NCI-H69 (cell line): ENCODE data around the gene FANCE.

ENCODE experiments used
- DNase-seq: peaks from one replicate; lab custom pipeline; 2025; lab: John Stamatoyannopoulos, UW

FANCE gene

DNA sequence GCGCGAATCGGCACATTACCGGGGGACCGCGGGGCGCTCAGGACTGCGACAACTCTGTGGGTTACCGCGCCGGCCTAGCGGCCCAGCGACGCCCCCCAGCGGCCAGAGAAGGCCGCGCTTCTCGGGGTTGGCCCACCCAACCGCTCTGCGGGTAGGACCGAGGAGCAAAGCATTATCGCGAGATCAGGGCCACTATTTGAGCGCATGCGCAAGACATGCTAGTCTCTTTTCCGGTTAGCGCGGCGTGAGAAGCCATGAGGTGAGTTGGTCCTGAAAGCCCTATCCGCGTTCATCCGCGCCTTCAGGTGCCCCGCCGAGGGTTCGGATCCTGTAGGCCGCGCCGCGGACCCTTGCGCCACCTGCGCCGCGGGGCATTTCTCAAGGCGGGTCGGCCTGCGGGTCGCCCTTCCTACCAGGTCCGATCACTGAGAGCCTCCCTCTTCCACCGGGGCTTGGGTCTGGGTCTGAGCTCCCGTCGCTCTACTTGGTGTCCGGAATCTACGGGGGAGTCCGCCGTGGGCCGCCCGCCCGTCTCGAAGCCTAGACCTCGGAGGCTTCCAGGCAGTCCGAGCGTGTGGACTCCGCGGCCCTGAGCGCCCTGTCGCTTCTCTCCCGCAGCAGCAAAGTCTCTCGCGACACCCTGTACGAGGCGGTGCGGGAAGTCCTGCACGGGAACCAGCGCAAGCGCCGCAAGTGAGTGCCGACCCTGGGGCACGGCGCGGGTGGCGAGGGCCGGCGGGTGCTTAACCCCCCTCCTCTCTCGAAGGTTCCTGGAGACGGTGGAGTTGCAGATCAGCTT, 16.2 kb downstream of the FANCE start, which contains the start of gene RPL10A:
Gene RPL10A, plus strand, starts transcription at position 221 of the 799 bp plus-strand sequence. Its CDS starts 34 bp downstream, at position 255.
- peak; percentile 99 for DNase-seq

DNA sequence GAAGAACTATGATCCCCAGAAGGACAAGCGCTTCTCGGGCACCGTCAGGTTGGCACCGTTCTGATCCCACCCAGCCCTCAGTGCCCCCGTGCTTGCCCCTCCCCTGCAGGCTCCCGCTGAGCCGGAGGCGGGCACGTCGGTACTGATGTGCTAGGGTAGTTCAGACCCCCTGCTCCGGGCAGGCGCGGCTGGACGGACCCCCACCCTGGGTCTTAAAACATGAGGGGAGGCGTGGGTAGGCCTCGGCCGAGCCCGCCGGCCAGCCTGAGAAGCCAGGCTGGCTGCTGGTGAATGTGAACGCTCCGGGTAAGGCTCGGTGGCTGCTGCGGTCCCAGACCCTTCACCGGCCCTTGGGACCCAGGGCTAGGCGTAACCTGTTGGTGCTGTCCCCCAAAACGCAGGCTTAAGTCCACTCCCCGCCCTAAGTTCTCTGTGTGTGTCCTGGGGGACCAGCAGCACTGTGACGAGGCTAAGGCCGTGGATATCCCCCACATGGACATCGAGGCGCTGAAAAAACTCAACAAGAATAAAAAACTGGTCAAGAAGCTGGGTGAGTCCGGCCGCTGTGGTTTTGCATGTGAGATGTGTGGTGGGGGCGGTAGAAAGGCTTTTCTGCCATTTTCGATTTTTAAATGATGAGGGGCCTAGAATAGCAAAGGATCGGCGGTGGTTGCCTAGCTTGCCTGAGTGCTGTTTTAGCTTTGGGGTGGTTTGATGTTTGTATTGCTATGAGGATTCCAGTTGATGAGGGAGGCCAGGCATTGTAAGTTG, 17.0 kb downstream of the FANCE start:
- DNase-seq, result peak; percentile 78

DNA sequence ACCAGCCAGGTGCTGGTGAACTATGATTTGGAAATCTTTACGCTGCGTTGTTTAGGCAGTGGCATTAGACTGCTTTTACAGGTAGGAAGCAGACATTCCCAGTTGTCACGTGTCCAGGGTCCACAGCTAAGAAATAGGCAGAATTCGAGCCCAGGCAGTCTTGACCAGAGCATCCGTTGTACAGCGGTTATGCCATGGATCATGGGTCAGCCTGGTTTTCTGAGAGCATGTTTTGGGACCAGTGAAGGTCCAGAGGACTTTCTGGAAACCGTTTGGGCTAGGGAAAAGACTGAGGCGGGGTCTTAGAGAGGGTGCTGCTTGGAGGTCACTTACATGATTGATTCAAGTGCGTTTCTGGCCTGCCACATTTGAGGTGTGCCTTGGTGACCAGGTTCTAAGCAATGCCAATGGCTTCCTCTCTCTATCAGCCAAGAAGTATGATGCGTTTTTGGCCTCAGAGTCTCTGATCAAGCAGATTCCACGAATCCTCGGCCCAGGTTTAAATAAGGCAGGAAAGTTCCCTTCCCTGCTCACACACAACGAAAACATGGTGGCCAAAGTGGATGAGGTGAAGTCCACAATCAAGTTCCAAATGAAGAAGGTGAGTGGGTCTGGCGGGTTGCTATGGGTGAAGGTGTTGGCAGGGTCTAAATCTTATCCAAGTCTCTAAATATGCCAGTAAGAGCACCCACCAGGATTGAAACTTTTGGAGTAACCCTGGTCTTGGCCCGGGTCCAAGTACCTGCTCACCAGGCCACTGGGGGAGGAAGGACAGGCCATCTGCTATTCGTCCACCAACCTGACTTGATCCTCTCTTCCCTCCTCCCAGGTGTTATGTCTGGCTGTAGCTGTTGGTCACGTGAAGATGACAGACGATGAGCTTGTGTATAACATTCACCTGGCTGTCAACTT, 17.9 kb downstream of the FANCE start:
- DNase-seq, result peak; percentile 49

DNA sequence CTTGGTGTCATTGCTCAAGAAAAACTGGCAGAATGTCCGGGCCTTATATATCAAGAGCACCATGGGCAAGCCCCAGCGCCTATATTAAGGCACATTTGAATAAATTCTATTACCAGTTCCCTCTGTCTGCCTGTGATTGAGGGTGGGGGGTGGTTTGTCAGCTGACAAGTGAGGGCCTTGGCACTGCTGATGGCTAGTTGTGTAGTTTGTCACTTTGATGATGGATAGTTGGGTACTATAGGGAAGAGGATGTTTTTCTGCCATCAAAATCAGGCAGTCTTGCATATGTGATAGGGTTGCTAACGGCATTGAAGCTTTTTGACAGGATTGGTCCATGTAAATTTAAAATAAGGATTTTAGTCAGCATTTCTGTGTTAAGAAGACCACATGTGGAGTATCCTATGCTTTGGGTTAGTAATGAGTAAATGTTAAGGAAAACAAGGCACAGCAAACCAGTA, 18.6 kb downstream of the FANCE start:
- no peak for DNase-seq

DNA sequence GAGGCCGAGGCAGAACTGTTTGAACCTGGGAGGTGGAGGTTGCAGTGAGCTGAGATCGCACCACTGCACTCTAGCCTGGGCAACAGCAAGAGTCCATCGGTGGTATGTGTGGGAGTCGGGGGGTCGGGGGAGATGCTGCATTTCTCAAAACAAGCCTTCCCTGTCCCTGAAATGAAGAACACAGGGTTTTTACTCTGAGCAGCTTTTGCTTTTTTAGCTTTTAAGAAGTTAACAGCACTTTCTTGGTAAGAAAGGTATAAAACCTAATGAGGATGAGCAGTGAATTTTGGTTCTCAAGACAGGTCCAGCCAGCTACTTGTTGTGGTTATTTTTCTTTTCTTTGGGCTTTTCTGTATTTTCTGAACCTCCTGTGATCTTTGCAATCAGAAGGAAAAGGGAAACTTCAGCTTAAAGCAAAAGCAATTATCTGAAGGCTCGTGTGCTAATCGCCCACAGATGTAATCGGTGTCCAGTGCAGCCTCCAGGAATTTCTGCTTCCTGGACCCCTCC, 19.8 kb downstream of the FANCE start:
- DNase-seq, result no peak

DNA sequence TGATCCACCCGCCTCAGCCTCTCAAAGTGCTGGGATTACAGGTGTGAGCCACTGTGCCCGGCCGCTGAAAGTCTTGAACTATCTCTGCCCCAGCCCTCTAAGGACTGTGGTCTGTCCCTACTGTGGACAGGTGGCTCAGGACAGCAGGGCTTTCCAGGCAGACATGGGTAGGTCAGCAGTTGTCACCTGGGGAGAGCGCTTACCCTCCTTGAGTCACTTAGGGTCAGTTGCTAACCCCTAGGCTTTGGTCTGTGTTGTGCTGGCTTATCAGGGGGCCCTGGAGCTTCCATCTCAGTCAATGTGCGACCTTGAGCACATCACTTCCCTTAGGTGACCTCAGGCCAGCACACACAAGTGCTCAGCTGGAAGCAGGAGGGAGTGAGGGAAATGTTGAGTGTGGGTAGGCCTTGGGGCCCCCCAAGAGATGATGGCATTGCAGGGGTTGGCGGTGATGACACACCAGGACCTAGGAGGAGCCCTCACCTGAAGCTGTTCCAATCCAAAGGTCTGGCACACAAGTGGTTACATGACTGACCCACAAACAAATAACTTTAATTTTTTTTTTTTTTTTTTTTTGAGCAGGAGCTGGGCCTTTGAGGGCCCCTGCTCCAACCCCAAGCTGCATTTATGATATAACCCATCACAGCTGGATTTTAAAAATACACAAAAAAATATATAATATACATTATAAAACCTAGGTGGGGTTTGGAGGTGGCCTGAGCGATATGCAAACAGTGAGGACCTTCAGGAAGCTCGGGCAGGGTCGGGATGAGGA, 21.1 kb downstream of the FANCE start:
- no peak for DNase-seq

DNA sequence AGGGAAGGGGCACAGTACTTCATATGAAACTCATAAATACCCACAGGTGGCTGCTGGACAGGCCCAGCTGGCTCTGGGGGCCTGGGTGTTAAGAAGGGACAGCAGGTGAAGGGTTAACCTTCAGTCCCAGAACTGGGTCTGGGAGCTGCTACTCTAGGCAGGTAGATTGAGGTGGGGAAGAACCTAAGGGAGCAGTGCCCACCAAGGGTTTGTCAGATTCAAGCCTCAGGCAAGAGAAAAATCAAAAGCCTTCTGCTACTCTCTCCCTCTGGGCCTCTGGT, 21.7 kb downstream of the FANCE start:
- peak; percentile 38 for DNase-seq

DNA sequence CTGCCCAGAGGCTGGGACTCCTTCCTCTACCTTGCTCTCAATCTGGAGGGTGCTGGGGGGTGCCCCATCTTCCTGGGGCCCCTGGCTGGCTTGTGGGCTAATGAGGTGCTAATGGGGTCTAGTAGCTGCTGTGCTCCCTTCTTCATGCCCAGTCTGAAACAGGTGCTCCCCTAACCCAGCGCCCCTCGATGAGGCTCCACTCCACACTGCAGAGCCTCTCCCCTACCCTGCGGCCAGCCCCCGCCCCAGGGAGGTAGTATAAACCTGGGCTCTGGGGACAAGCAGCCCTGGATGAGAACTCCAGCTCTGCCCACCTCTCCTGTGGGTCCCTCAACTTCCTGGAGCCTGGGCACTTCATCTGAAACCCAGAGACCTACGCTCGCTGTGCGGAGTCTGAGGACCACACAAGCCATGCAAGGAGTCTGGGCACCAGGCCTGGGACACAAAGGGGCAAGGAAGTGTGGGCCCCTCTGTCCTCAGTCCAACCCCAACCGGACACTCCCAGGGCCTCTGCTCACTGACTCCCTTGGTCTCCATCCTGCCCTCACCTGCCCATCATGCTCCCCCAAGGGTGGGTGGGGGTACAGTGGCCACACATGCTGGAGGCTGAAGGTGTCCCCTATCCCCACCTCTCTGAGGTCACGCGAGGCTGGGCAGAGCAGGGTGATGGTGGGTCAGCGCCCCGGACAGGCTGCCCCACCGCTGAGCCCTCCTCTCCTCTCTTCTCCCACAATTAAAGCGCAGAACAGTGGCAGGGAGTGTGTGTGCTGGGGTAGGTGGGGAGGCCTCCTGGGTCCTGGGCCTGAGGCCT, 22.2 kb downstream of the FANCE start:
- no peak for DNase-seq

DNA sequence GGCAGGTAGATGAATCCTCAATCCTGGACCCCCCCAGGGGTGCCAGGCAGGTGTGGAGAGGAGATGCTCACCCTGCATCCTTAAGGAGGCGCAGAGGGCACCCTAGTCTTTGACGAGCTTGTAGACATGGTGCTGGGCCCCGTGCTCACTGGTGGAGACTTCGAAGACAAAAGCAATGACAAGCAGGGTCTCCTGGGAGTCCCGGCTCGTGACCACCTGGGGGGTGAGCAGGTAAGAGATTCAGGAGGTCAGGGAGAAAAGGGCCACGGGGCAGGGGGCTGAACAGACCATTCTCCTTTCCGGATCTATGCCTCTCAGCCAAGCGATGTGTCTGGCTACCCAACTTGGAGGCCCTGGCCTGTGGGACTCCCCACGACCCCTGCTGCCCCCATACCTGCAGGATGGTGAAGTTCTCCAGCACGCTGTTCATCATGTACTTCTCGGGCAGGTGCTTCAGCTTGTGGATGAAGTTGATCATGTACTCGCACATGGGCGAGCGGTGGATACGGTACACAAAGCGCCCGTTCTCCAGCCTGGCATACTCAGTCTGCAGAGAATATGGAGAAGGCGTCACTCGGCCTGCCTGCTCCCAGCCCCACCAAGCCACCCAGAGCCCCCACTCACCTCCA, 22.9 kb downstream of the FANCE start:
- DNase-seq, result no peak

DNA sequence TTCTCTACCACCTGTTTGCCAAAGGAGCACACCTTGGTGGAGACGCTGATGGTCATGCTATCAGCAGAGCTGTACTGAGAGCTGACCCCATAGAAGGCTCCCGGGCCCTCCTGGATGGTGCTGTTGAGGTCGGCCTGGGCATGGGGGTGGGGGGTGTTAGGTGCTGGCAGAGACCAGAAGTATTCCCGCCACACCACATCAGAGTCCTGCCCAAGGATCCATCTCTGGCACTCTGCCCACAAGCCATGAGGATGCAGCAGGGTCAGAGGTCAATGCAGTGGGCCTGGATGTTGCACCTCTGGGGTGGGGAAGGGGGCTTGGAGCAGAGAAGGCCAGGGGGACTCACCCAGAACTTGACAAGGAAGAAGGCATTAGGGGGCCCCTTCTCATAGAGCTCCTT, 23.4 kb downstream of the FANCE start:
- no peak for DNase-seq

DNA sequence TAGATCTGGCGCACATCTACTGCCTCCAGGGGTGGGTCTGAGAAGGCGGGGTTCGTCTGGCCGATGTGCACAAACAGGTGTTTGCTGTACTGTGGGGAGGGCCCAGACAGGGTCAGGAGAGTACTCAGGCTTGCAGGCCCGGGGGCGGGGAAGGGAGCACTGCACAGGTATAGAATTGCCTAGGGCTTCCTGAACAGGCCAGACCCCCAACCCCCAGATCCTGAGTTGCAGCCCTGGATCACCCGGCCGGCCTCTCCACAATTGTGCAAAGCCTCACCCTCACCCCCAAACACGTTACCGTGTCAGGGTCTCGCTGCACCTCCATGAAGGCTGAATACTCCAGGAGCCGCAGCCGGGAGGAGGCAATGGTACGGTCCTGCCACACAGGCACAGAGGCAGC, 23.9 kb downstream of the FANCE start:
- DNase-seq, result no peak

DNA sequence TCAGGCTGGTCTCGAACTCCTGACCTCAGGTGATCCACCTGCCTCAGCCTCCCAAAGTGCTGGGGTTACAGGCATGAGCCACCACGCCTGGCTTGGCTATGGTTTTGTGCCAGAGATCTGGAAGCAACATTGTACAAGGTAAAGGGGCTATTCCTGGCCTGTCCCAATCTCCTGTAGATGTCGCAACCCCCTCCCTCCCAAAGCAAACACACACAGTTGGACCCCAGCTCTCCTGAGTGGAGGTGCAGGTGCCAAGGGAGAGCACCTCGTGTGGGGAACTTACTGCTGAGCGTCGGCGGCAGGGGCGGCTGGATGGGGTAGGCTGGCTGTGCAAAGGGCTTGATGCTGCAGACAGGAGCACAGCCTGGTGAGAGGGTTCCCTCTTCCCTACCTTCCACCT, 24.9 kb downstream of the FANCE start:
- peak; percentile 39 for DNase-seq

DNA sequence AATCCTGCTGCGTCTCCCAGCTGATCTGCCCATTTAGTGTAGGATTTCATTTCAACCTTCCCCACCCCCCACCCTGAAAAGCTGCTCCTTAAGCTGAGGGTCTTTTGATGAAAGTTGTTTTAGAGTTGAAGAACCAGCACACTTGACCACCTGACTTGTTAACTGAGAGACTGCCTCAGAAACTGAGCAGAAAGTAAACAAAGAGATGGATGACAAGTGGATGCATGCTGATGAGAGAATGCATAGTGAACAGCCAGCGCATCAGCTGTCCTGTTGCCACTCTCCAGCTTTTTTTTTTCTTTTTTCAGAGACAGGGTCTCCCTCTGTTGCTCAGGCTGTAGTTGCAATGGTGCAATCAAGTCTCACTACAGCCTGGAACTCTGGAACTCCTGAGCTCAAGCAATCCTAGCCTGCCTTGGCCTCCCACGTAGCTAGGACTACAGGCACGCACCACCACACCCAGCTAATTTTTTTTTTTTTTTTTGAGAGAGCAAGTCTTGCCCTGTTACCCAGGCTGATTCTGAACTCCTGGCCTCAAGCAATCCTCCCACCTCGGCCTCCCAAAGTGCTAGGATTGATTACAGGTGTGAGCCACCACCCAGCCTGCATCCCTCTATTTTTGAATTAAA, 25.5 kb downstream of the FANCE start:
- DNase-seq, result peak; percentile 36

DNA sequence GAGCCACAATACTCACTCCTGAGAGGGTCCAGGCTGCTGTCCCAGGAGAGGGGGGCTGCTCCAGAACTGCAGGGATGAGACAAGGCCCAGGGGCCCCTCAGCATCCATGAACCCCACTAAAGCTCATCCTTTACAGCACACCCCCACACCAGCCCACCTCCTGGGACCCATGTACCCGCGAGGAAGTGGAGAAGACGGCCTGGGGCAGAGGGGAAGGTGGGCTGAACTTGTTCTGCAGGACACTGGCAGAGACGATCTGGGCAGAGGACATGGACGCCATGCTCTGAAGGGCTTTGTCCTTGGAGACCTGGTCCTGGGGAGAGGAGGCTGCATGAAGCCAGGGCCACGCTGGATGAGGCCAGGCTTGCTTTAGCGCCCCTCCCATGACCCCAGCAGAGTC, 26.1 kb downstream of the FANCE start:
- no peak for DNase-seq

DNA sequence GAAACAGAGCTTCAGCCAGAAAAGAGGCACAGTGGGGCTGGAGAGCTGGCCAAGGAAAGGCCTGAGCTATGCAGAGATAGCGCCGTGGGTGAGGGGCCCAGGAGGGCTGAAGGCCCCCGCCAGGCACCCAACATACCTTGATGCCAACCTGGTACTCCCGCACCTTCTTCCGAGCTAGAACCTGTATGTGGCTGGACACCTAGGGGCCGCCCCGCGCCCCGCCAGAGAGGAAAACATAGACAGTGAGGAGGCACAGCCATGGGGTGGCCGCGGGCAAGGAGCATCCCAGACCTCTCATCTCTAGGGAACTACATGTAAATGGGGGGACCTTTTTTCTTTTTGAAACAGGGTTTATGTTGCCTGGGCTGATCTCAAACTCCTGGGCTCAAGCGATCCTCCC, 28.0 kb downstream of the FANCE start:
- DNase-seq, result no peak

DNA sequence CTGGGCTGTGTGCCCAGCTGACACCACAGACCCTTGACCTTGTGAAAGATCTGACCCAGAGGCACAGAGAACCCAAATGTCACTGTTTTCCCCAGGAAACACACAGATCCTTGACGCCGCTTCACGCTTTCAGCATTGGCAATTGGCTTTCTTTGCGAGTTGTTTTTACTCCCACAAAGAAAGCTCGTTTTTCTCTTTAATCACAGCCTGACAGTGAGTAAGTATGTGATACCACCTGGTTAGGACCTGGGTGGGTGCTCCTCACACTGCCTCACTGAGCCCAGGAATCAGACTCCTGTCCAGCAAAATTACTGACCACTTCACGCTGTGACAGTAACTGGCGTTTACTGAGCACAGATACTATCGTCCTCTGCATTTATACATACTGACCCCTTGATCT, 29.1 kb downstream of the FANCE start:
- no peak for DNase-seq

DNA sequence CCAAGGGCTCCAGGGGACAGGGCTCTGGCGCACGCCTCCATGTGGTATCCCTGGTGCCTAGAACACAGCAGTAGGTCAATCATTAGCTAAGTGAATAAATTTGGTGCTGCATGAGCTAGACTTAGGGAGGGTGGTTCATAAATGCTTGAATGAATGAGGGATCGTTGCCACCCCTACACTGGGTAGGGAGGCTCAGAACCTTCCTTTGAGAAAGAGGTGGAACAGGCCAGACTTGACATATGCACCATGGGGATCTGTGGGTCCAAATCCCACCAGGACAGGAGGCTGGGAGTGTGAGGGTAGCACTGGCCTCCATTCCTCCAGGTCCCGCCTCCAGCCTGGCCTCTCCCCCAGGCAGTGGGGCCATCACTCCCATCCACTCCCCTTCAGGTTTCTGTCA, 30.9 kb downstream of the FANCE start:
- no peak for DNase-seq

DNA sequence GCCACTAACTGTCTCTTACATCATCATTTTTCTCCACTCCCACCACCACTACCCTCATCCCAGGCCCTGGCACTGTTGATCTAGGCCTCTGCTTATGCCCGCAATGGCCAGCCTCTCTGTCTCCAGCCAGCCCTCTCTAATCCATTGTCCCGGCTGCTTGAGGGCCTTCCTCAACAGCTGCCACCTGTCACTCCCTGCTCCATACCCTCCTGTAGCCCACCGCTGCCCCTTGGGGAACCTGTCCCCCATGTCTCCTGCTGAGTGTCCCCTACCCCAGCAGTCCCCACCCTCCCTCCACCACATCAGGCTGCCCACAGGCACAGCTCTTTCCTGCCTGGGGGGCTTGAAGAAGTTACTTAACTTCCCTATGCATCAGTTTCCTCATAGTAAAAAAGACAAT, 31.4 kb downstream of the FANCE start:
- no peak for DNase-seq

DNA sequence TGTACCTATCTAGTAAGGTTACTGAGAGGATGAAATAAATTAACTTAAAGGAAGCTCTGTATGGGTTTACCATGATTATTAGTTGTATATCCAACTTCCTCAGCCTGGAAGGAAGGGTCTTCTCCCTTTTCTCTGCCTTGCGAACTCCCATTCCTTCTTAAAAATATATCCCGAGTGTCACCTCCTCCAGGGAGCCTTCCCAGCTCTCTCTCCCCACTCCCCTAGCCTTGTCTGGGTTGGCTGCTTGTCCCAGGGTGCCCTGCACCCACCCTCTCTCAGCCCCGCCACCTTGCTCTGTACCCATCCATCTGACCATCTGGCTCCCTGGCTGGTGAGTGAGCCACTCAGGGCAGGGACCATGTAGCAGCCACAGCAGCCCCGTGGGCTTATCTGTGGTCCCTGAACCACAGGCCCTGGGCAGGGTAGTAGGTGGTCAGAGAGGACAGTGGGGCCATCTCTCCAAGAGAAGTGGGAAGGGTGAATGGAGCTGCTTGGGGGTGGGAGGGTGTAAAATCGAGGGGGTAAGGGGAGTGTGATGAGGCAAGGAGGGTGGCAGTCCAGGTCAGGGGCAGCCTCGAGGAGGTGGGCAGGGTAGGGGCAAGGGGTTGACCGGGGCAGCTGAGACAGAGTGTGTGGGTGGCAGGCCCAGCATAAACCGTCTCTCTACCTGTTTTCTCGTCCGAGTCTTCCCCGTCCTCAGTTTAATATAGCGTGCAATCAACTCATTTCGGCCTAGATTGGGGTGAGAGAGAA, 31.9 kb downstream of the FANCE start:
- no peak for DNase-seq
